Esophagus muscularis mucosa (tissue), 4 donors: ENCODE measurements around the gene SPOCK1. TPM values are rescaled to one million over a fixed set of nuclear protein-coding genes. Genes with fewer than 3 reads are reported as not detected.

ENCODE experiments used
- DNase-seq: peaks from one replicate; pipeline ENCODE4 v3.0.0-alpha.2; 2017; ENCODE audit errors: extremely low spot score
- H3K27ac ChIP-seq, 4 donors: fragments of 200-600 bp; sonication (generic); replicated peaks in 1 of 4; 1 replicate in 3 of 4; 2 replicates in 1 of 4; pipeline ENCODE4 v1.5.1; 2016 to 2019; ENCODE audit warnings: mild to moderate bottlenecking in 1 of 4
- H3K27me3 ChIP-seq, 4 donors: fragments of 200-600 bp; sonication (generic); one replicate each; pipeline versions ENCODE4 v1.5.1 to v1.6.0; 2016 to 2019
- H3K36me3 ChIP-seq, 4 donors: fragments of 200-600 bp; sonication (generic); one replicate each; pipeline ENCODE4 v1.5.1; 2016 to 2019
- H3K4me1 ChIP-seq, 4 donors: fragments of 200-600 bp; sonication (generic); one replicate each; pipeline ENCODE4 v1.5.1; 2016 to 2019
- H3K4me3 ChIP-seq, 4 donors: fragments of 200-600 bp; sonication (generic); 1 replicate in 2 of 4; 2 replicates in 2 of 4; pipeline ENCODE4 v1.5.1; 2016 to 2019; ENCODE audit warnings: mild to moderate bottlenecking in 4 of 4, moderate library complexity in 1 of 4
- H3K9me3 ChIP-seq, 4 donors: fragments of 200-600 bp; sonication (generic); 1 replicate in 3 of 4; 2 replicates in 1 of 4; pipeline ENCODE4 v1.5.1; 2016 to 2019
- CTCF ChIP-seq, 3 experiments: fragments of 200-600 bp in 2 of 3; fragments of 450-650 bp in 1 of 3; sonication (generic) in 2 of 3; IDR thresholded peaks; one replicate each; pipeline ENCODE4 v1.5.1; 2017 to 2019; ENCODE audit warnings: antibody characterized with exemption in 3 of 3, mild to moderate bottlenecking in 2 of 3, moderate library complexity in 1 of 3
- EP300 ChIP-seq: sonication (generic); formaldehyde crosslinking; IDR thresholded peaks from one replicate; pipeline ENCODE4 v1.6.1; 2017; ENCODE audit warnings: antibody characterized with exemption
- POLR2A ChIP-seq: fragments of 450-650 bp; IDR thresholded peaks from one replicate; pipeline ENCODE4 v1.6.1; 2017; ENCODE audit warnings: antibody characterized with exemption, moderate library complexity, mild to moderate bottlenecking, low read depth
- POLR2AphosphoS5 ChIP-seq, 2 donors: sonication (generic); formaldehyde crosslinking; IDR thresholded peaks; one replicate each; pipeline ENCODE4 v1.6.1; 2017; ENCODE audit warnings: antibody characterized with exemption in 2 of 2
- WGBS: methylation state at CpG from one replicate; pipeline ENCODE4 v1.1.5; 2018; 5-methylcytosine and 5-hydroxymethylcytosine counted together
- intact Hi-C: fragments of 100-400 bp; cut with DNase I; formaldehyde crosslinking; loops from one replicate; pipeline ENCODE4 v1.15.1; 2023
- total RNA-seq, 4 donors: library from RNA; depleted of rRNA; stranded (reverse); fragments of >200 nt; gene quantifications; one replicate each; pipeline versions ENCODE4 v1.1.0 to v1.2.1, GENCODE V29; 2016

SPOCK1 gene
- total RNA-seq, 4 donors from 2014 or later, result 39.0 to 52.4 (median 45.6) TPM

GRCh38 chr5:137122075-137122474 is 377.1 kb downstream of the SPOCK1 start:
- Histone ChIP-seq H3K27ac (no peak overlapping the region), H3K9me3 (no peaks in the 10 kb centered on the region), H3K27me3 (no peaks in the 10 kb centered on the region), H3K36me3 (no peaks in the 10 kb centered on the region), H3K4me3 (no peak overlapping the region), H3K4me1 (peaks cover 0 to 10% (median 7%) of the 10 kb centered on the region in 4 donors)
- TF ChIP-seq CTCF (IDR thresholded peaks at IDR 0.05) (no peak), POLR2A (no peak), POLR2AphosphoS5 (IDR thresholded peaks at IDR 0.05) (no peak), EP300 (no peak)
- intact Hi-C loops, result no loop called here
- DNase-seq, result no peak
- WGBS, result 33% methylated on average over 3 of the region's 3 CpGs

DNA sequence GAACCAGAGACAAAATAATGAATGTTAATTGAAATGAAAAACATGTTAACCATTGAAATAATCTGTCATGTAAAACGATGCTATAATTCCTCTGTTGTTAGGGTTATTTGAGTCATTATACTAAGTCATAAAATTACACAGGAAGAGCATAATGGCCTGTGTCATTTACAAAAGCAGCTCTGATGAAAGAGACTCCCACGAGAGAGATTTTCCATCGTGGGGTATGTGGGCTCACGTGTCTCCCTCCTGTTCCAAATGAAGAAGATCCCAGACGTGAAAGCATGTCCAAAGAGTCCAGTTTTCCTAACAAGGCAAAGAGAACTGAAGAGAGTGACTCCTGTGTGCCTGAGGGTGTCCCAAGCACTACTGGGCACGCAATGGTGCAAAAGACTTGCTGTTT is 379.8 kb downstream of the SPOCK1 start:
- DNase-seq, result no peak
- TF ChIP-seq POLR2AphosphoS5 (IDR thresholded peaks at IDR 0.05) (no peak), EP300 (no peak), CTCF (IDR thresholded peaks at IDR 0.05) (no peak), POLR2A (no peak)
- Histone ChIP-seq H3K9me3 (no peaks in the 10 kb centered on the region), H3K4me3 (no peak overlapping the region), H3K27ac (no peak overlapping the region), H3K36me3 (no peaks in the 10 kb centered on the region), H3K27me3 (no peaks in the 10 kb centered on the region), H3K4me1 (peaks cover 0 to 10% (median 7%) of the 10 kb centered on the region in 4 donors)
- intact Hi-C loops, result no loop called here
- 57% methylated on average over 6 of the region's 6 CpGs for WGBS

DNA sequence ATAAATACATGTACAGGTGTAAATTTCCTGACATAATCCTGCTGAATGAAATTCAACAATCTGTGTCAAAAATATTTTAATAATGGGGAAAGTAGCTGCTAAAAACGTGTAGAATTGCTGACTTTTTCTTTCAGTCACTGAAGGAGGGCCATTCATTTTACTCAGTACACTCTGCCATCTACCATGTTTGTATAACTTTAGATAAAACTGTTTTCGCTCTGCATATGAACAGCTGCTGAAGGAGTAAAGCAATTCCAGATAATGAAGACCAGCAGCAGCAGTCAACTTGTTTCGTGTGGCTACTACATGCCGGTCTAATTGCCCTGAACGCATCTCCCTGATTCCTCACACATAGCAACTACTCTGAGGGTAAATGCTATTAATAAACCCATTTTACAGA is 380.5 kb downstream of the SPOCK1 start:
- 74% methylated on average over 5 of the region's 5 CpGs for WGBS
- no peak for DNase-seq
- no peaks in the 10 kb centered on the region for H3K9me3 ChIP-seq
- TF ChIP-seq CTCF (IDR thresholded peaks at IDR 0.05), result no peak
- no peak for TF ChIP-seq EP300
- no peak for TF ChIP-seq POLR2AphosphoS5 (IDR thresholded peaks at IDR 0.05)
- TF ChIP-seq POLR2A, result no peak
- no peaks in the 10 kb centered on the region for H3K27me3 ChIP-seq
- intact Hi-C loops, result no loop called here
- H3K27ac ChIP-seq, result no peak overlapping the region
- H3K36me3 ChIP-seq, result no peaks in the 10 kb centered on the region
- H3K4me3 ChIP-seq, result no peak overlapping the region
- H3K4me1 ChIP-seq, result peaks cover 0 to 10% (median 7%) of the 10 kb centered on the region in 4 donors

GRCh38 chr5:137115152-137115551 is 384.0 kb downstream of the SPOCK1 start:
- no peak for DNase-seq
- no peaks in the 10 kb centered on the region for H3K9me3 ChIP-seq
- H3K4me3 ChIP-seq, result no peak overlapping the region
- H3K27me3 ChIP-seq, result no peaks in the 10 kb centered on the region
- no peaks in the 10 kb centered on the region for H3K36me3 ChIP-seq
- TF ChIP-seq POLR2AphosphoS5 (IDR thresholded peaks at IDR 0.05) (no peak), POLR2A (no peak)
- no peak overlapping the region for H3K27ac ChIP-seq
- H3K4me1 ChIP-seq, result no peaks in the 10 kb centered on the region
- intact Hi-C loops, result no loop called here
- WGBS, result 80% methylated on average over 6 of the region's 6 CpGs

DNA sequence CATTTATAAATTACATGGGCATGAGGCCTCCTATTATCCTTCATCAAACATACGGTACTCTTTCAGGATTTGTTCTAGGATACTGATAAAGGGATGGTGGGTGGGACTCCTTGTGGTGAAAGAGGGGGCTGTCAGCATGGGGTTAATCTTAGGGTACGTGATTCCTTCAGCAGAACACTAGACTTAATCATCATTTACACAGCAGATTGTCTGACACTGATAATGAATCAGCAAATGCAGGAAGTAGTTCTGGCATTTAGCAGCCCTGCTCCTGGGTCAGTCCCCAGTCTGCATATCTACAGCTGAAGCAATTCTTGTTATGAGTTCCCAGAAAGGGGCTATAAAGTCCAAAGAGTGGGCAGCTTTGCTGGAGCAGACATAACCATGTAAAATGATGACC is 384.6 kb downstream of the SPOCK1 start:
- DNase-seq, result no peak
- intact Hi-C loops, result no loop called here
- Histone ChIP-seq H3K27ac (no peak overlapping the region), H3K4me1 (no peaks in the 10 kb centered on the region), H3K27me3 (no peaks in the 10 kb centered on the region), H3K4me3 (no peak overlapping the region), H3K9me3 (no peaks in the 10 kb centered on the region), H3K36me3 (no peaks in the 10 kb centered on the region)
- TF ChIP-seq POLR2AphosphoS5 (IDR thresholded peaks at IDR 0.05) (no peak), POLR2A (no peak), CTCF (IDR thresholded peaks at IDR 0.05) (no peak), EP300 (no peak)
- 53% methylated on average over 2 of the region's 2 CpGs for WGBS
